Cardiac fibroblast (primary cell): ENCODE results near the gene ETFA.

Experiments used
- DNase-seq, 2 donors: peaks; one replicate each; pipeline versions ENCODE4 v3.0.0 to v3.0.0-alpha.2; 2010; ENCODE audit warnings: low read depth in 2 of 2
- H3K4me3 ChIP-seq, 2 donors: replicated peaks in 1 of 2; 1 replicate in 1 of 2; 2 replicates in 1 of 2; pipeline ENCODE4 v1.5.1; 2011; ENCODE audit warnings: low read depth in 2 of 2, low read length in 2 of 2, mild to moderate bottlenecking in 2 of 2, moderate library complexity in 1 of 2
- TF ChIP-seq, protein P1 (sequence below): IDR thresholded peaks from one replicate; pipeline ENCODE4 v1.5.1; 2011; ENCODE audit warnings: low read depth, mild to moderate bottlenecking, low read length, inconsistent platforms

ETFA gene

DNA sequence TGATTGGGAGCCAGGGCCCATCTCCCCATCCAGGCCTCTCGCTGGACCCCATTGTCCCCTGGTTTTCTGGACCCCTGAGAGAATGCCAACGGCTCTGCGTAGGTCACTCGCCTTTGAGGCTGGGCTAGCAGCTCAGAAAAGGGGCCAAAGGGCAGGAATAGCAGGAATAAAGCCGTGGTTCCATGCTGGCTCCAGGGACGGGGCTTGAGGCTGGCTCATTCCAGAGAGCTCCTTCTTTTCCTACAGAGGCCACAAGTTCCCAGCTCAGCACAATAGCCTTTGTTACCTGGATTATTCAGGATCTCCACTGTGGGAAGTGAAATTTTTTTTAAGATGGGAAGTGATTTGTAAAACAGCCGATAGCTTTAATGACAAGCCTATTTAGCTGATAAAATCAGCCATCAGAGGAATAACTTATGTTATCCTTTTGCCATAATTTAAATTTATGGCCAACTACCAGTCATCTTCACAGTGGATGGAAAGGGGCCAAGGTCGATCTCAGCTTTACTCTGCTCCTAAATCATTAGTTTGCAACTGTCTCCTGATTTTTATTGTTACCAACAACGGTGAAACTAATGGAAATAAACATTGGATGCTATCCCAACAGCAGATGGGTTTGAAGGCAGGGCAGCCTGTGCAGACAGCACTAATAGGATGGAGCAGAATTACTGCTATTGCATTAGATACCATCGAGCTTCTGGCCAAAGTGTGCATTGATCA is 127.2 kb downstream of the ETFA start:
- H3K4me3 ChIP-seq = no peak overlapping the region
- TF ChIP-seq, protein P1, sequence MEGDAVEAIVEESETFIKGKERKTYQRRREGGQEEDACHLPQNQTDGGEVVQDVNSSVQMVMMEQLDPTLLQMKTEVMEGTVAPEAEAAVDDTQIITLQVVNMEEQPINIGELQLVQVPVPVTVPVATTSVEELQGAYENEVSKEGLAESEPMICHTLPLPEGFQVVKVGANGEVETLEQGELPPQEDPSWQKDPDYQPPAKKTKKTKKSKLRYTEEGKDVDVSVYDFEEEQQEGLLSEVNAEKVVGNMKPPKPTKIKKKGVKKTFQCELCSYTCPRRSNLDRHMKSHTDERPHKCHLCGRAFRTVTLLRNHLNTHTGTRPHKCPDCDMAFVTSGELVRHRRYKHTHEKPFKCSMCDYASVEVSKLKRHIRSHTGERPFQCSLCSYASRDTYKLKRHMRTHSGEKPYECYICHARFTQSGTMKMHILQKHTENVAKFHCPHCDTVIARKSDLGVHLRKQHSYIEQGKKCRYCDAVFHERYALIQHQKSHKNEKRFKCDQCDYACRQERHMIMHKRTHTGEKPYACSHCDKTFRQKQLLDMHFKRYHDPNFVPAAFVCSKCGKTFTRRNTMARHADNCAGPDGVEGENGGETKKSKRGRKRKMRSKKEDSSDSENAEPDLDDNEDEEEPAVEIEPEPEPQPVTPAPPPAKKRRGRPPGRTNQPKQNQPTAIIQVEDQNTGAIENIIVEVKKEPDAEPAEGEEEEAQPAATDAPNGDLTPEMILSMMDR = no peak
- no peak for DNase-seq

DNA sequence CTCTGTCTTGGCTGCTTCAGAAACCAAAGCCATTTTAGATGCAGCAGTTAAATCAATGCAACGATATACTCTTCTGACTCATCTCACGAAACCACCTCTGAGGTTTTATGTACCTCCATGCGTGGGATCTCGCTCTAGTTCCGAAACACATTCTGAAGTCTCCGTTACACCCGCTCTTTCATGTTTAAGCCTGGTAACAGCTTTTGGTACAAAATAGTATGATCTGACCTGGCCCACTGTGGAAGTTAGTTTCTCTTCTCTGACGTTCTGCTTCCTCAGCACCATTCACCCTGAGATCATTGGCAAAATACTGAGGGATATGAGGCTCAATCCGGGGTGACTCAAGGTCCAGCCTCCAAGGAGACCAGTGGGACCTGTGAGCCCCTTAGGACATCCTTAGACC is 129.6 kb downstream of the ETFA start:
- no peak for DNase-seq
- TF ChIP-seq, protein P1 = no peak
- H3K4me3 ChIP-seq = no peak overlapping the region

DNA sequence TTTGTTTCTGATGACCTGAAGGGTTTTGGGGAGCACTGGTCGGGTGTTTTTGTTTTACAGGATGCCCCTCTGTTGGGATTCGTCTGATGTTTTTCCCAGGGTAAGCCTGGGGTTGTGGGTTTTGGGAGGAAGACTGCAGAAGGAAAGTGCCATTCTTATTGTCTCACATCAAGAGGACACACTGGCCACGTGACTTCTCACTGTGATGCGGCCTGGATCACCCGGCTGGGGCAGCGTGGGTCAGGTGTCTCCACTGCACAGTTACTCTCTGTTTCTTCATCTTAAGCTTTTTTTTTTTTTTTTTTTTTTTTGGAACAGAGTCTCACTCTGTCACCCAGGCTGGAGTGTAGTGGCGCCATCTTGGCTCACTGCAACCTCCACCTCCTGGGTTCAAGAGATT is 130.9 kb downstream of the ETFA start:
- TF ChIP-seq, protein P1 = no peak
- no peak for DNase-seq
- no peak overlapping the region for H3K4me3 ChIP-seq

DNA sequence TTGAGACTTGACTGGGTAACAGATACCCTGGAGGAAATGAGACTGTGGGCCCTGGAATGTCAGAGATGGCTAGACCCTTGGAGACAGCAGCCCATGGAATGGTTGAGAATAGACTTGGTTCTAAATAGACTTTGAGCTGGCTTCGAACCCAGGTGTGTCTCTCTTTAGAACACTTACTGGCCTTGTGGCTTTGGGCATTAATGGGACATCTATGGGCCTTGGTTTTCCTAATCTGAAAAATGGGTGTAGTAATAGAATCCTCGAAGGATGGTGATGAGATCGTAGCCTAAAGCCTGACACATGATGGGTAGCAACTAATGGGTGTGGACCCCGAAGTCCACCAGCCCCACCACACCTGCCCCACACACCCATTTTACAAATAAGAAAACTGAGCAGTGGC is 132.2 kb downstream of the ETFA start:
- TF ChIP-seq, protein P1 = no peak
- no peak for DNase-seq
- no peak overlapping the region for H3K4me3 ChIP-seq

DNA sequence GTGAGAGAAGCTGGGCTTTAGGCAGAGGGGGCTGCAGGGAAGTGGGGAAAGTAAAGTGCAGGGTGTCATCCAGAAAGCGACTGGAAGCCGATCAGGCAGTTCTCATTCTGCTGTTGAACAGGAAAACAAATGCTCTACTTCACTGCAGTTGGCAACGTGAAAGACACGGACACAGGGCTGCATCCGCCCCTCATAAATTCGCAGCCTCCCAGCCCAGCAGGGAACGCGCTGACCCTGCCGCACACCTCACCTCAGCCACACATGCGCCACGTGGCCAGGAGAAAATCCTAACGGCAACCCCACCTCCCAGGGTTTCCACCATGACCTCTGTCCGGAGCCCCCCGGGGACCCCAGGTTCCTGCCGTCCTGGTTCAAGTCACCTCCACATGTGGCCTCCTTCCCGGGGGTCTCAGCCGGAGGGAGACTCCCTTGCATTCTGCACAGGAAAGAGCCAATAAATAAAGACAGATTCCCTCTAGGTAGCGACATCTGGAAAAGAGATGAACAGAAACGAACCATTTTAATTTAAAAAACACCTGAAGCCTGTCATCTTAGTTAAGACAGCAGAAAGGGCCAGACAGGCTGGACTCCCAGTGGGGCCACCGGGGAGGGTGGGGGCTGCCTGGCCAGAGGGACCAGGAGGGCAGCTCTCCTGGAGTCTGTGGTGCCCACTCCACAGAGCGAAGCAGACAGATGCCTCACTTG is 132.8 kb downstream of the ETFA start:
- no peak for DNase-seq
- H3K4me3 ChIP-seq = no peak overlapping the region
- TF ChIP-seq, protein P1 = no peak

DNA sequence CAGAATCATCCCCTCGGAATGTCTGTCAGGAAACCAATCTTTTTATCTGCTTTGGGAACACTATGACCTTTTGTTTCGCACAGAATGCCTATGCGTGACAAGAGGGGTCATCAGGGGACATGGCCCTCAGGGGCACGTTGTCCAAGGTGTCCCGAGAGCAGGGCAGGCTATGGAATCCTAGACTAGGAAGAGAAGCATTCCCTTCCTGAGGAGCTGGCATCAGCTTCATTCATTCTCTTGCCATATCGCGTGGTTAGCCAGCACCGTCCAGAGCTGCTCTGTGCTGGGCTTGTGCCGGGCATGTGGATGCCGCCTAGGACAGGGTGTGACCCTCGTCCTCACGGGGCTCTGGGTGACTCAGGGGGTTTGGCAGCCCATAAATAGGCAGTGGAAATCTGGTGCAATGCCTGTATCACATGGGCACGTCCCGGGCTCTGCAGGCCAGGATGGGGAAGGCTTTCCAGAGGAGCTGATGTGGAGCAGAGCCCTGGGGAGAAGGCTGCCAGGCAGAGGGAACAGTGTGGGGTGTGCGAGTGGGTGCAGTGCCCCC is 133.7 kb downstream of the ETFA start:
- TF ChIP-seq, protein P1 = no peak
- H3K4me3 ChIP-seq = no peak overlapping the region
- peak; percentile 58 to 66 for DNase-seq
